NCI-H128 (cell line): ENCODE results near the gene GPI.

Experiments used
- DNase-seq: peaks from one replicate; lab custom pipeline; 2025; ENCODE audit not compliant: unreplicated experiment; lab: John Stamatoyannopoulos, UW

The GPI gene

GRCh38 chr19:34341935-34342680 is 22.9 kb upstream of the GPI start:
- DNase-seq: no peak

DNA sequence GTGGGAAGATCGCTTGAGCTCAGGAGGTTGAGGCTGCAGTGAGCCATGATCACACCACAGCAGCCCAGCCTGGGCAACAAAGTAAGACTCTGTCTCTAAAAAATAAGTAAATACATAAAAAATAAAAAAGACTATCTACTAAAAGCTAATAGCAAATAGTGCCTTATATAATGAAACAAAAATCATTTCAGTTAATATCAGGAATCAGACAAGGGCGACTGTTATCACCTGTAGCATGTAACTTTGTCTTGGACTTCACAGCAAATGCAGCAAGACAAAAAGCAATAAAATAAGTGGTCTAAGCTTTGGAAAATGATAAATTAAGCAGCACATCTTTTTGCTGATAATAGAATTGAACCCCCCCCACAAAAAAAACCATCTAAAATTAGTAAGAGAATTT is 21.2 kb upstream of the GPI start:
- no peak for DNase-seq

DNA sequence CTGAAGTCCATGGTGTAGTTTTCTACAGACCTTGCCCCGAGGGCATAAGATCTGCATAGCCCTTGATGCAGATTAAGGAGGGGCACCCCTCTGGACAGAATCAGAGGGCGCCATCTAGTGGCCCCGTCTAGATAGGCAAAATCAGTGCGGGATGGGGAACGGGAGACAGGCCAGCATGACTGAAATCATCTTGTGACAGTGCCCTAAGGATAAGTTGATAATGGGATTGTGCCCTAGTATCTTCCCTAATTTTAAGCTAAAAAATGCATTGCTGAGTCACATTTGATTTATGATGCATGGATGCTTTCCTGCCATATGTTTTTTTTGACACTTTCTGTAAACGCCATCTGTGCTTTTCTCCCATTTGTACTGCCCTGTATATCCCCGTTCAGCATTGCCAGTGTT is 19.0 kb upstream of the GPI start:
- DNase-seq: peak; percentile 21

GRCh38 chr19:34347561-34348165 is 17.3 kb upstream of the GPI start:
- no peak for DNase-seq

- no peak for DNase-seq
These were observed 16.0 kb upstream of the GPI start for GRCh38 chr19:34348899-34349487.

DNA sequence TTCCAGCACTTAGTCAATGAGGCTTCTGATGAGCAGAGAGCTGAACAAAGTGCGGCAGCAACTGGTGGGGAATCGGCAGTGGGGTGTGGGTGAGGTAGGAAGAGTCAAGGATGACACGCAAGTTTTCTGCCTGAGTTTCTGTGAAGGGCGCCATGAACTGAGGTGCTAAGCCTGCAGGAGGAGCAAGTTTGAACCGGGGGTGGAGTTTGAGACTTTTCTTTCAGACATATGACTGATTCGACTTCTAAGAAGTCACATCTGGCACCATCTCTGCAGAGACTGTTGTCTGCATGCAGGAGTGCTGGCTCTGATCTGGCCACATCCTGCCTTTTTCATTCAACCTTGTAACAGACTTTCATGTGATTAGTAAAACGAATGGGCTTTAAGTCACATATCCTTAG is 14.8 kb upstream of the GPI start:
- no peak for DNase-seq

DNA sequence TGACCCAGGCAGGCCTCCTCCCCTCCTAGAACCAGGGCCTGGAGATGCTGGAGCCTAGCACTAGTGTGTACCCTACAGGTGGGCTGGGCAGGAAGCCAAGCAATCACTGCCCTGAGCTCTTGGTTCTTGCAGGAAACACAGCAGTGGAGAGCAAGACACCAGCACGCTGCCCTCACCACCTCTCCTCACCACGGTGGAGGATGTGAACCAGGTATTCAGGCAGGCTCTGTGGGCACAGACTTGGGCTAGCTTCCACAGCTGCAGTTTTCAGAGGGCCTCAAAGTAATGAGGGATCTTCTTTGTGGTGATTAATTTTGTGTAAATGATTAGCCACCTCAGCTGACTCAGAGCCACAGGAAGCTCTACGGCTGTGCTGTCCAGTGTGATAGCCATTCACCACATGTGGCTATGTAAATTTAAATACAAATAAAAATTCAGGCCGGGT is 13.6 kb upstream of the GPI start:
- DNase-seq: no peak

DNA sequence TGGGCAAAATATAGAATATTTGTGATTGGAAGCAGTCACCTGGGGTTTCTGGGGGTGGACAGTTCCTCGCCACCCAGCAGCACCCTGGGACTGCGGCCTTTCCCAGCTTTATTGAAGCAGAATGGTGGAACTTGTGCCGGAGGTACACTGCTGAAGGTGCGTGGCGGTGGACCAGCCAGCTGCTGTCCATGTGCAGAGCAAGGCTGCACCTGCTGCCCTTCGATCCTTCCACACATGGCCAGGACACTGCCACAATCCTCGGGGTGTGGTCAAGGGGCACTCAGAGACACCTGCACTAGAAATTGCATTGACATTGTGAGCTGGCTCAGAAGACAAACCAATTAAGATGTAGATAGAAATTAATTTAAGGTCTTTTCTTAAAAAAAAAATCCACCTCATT is 11.4 kb upstream of the GPI start:
- no peak for DNase-seq

GRCh38 chr19:34355201-34355600 is 9.8 kb upstream of the GPI start:
- DNase-seq: no peak

DNA sequence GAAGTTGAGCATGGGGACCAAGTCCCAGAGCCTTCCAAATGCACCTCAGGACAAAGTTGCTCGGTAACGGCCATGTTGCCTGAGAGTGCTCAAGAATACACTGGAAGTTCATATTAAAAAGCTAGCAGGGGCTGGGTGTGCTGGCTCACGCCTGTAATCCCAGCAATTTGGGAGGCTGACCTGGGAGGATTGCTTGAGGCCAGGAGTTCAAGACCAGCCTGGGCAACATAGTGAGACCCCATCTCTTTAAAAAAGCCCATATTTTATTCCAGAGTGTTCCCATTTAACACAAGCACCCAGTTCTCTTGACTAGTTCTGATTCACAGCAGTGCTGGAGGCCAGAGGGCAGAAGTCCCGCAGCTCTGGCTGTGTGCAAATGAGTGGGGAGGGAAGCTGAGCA is 8.1 kb upstream of the GPI start:
- no peak for DNase-seq

DNA sequence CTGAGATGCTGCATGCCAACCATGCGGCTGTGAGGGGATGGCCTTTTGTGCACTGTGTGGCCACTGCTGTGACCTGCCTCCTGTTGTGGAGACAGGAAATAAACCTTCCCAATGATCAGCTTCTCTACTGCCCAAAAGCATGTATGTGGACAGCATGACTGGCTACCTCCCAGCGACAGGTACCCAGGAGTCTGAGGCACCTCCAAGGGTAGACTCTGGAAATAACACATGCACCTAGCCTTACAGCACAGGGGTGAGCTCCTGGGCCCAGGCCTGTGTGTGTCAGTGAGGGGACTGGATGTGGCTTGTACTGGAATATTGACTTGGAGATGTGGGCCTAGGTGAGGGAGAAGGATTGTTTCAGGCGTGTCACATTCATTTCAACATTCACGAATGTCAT is 7.6 kb upstream of the GPI start:
- no peak for DNase-seq

DNA sequence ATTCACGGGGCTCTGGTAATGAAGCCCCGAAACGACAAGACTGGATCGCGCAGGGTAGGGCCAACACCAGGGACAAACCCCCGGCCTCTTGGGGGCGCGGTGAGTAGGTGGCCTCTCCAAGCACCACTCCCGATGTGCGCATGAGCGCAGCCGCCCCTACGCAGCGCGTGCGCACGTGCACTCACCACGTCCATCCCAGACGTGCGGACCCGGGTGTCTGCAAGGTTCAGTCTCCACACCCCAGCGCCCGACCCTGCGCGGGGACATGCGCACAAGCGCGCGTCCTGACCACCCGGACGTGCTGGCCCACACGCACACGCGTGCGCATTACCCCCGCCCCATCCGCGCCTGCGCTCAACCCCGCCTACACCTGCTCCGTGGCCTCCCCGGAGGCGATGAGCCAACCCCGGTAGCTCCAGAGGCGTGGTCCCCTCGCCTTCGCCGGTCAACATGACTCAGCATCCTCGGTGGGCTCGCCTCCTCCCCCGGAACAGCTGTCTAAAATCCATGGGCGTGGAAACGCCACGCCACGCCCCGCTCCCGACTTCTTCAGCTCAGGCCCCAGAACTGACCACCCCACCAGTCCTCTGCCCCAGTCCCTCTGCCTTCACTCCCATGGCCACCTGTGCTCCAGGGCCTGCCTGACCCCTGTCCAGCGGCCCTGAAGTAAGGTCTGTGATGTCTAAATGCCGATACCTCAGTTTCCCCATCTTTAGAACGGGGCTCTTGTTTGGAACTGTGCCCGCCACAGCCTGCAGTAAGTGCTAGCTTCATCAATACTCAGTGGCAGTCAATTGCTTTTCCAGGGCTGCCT is 5.6 kb upstream of the GPI start:
- peak; percentile 98 for DNase-seq

DNA sequence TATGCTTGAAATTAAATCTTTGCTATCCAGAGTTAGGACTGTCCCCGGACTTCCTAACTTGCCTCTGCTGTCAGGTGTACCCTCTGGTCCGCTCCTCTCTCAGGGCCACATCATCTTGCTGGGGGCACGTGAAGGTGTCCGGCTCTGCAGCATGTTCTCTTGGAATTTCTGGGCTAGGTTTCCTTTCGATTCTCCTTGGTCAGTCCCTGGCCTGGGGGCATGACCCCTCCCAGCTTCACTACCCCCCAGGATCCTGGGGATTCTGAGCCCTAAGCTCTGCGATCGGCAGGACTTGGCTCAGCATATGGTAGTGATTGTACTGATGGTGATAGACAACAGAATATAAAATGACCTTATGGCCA is 5.1 kb upstream of the GPI start:
- no peak for DNase-seq

GRCh38 chr19:34360354-34360909 is 4.6 kb upstream of the GPI start:
- DNase-seq: no peak

DNA sequence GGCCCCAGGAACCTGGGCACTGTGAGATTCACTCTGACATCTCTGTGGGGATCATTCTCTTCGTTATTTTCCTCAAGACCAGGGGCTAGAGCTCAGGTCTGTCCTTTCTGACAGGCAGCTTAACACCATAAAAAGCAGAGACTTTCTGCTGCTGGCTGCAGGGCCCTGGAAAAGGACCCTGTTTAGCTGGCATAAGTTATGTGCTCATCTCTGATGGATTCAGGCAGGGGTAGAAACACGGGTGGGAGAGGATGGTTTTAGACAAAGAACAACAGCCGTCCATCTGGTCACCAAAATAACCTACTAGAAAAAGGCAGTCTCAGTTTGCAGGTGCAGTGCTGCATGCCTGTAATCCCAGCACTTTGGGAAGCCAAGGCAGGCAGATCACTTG is 2.3 kb upstream of the GPI start:
- DNase-seq: no peak

DNA sequence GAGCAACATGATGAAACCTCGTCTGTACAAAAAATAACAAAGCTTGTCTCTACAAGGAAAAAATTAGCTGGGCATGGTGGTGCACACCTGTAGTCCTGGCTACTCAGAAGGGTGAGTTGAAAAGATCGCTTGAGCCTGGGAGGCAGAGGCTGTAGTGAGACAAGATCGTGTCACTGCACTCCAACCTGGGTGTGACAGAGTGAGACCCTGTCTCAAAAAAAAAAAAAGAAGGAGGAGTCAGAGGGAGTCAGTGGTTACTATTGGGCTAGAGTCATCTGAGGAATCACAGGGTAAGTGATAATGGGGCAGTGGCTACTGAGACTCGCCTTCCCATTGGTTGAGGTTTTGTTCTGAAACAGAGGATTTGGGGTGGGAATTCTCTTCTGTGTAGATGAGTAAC is 1.9 kb upstream of the GPI start:
- no peak for DNase-seq

GRCh38 chr19:34363930-34364329 is 1.1 kb upstream of the GPI start:
- no peak for DNase-seq

- no peak for DNase-seq
These were observed 550 bp upstream of the GPI start for GRCh38 chr19:34364462-34364829.

DNA sequence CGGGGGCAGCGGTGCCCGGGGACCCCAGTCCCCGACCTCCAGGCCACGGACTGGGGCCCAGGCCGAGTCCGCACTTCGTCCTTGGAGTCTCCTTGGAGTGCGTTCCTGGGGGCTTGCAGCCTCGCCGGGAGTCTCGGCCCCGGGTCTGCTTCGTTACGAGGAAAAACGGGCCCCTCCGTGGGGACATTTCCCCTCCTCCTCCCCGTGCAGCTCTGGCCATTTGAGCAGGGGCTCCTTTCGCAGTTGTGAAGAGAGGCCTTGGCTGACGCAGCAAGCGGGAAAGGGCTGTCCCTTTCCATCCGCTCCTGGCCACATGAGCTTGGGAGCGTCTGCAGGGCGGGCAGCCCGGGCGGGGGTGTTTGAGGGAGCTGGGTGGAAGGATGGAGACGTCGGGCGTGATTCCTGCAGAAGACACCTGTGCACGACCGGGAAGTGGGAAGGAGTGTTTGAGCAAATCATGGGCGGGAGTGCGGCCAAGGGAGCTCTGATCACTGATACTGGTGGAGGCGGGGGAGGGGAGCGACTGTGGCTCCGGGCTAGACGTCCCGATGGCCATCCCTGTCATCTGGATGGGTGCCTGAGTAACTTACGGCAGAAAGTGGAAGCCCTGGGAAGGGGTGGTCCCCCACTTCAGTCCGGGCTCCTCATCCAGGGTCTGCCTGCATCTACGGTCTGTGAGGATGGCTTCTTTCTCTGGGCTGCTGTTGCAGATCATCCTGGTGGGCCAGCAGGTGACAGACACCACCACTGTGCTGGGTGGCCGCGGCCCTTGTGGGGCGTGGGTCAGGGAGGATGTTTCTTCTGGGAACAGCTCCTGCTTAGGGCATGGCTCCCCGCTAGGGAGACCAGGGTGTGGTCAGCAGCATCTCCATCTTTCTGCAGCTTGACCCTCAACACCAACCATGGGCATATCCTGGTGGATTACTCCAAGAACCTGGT is 736 bp downstream of the GPI start:
- no peak for DNase-seq
